NT2/D1 (cell line): ENCODE measurements around the gene MSRB3.

Source experiments
- YY1 ChIP-seq: IDR thresholded peaks from 2 replicates; pipeline ENCODE4 v1.6.1; 2011; ENCODE audit not compliant: insufficient read length, insufficient read depth
- ZNF274 ChIP-seq: IDR thresholded peaks from 2 replicates; pipeline ENCODE4 v1.6.1; 2011; ENCODE audit warnings: mild to moderate bottlenecking, low read depth, low read length

DNA sequence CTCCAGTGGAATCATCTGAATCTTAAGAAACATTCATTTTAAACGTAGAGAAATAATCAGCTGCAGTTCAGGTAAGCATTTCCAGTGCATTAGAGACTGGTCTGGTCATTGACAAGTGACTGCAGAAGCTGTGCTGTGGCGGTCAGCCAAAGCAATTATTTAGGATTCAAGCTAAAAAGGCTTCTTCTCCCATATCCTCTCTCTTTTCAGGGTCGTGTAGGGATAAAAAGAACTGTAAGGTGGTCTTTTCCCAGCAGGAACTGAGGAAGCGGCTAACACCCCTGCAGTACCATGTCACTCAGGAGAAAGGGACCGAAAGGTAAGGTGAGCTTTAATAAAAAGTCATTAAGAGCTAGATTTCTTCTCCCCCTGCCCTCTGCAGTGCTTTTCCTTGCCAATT is 48.1 kb downstream of the MSRB3 start:
- no peak for TF ChIP-seq ZNF274
- no peak for TF ChIP-seq YY1
